M059J (cell line): ENCODE data around the gene WIZ. TPM values are rescaled to one million over a fixed set of nuclear protein-coding genes. Genes with fewer than 3 reads are reported as not detected.

Experiments used
- DNase-seq: peaks from one replicate; pipeline ENCODE4 v3.0.0-alpha.2; 2012; ENCODE audit warnings: low read depth
- total RNA-seq: library from RNA; depleted of rRNA; stranded (reverse); fragments of >200 nt; shearing (Covaris generic); gene quantifications from 2 replicates; pipeline ENCODE4 v1.2.3, GENCODE V29; 2014; rRNA removed

The WIZ gene
- total RNA-seq, 1 experiment from 2014 or later, result 16.9 TPM

DNA sequence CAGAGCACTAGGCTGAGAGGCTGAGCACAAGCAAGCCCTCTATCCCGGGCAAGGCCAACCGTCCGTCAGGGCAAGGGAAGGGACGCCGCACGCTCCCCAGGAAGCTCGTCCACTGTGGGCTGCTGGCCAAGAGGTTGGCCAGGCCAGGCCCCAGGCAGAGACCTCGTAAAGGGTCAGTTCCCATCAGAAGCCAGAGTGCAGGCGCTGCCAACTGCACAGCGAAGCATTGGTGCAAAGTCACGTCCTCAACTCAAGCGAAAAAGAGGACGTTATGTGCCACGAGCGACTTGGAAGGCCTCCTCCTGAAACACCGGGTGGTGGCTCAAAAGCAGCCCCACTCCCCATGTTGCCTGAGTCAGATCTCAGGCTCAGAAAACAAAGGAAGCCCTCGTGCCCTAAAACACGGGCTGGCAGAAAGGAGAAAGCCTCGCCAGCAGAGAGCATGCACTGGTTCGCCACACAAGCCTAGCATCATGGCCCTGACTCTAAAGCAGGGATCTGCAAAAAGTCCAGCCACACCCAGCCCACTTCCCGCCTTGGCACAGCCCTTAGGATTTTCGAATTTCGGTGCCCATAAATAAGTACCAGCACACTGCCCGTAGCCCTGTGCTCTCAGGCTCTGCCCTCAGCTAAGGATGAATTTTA is 74.8 kb downstream of the WIZ start:
- DNase-seq, result no peak

DNA sequence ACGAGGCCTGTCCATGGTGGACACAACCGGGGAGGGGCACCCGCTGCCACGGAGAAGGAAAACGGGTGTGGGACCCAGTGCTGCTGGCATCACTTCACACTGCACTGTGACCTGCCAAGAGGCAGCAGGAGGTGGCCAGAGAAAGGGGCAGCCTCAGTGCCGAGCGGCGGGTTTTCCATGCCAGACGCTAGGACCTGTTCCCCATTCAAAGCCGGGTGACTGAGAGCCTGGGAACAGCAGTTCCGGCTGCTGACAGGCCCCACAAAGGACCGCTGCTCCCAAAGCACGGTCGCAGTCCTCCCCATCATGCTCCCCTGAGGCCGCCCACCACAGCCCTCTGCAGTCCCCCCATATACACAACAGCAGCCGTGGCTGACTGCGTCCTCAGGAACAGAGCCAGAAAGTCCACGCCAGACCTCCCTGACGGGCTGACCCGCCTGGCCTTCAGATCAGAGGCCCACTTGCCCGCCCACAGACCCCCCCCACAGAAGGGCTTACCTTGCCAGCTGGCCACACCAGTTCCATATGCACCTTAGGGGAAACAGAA is 75.6 kb downstream of the WIZ start:
- DNase-seq, result no peak

DNA sequence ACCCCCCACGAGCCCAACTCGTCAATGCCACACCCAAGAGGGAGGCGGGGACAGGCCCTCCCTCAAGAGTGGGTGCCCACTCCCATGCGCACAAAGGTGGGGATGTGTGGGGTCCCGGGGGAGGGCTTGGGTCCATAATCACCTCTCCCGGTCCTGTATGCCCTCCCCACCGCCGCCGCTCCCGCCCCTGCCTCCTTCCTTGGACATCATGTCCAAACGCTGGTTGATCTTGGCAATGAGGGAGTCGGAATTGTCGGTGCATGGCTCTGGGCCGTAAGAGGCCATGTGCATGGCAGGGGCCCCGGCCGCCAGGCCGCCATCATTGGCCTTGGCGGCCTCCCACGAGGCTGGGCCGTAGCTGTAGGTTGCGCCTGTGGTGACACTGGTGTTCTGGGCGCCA is 76.1 kb downstream of the WIZ start:
- no peak for DNase-seq

DNA sequence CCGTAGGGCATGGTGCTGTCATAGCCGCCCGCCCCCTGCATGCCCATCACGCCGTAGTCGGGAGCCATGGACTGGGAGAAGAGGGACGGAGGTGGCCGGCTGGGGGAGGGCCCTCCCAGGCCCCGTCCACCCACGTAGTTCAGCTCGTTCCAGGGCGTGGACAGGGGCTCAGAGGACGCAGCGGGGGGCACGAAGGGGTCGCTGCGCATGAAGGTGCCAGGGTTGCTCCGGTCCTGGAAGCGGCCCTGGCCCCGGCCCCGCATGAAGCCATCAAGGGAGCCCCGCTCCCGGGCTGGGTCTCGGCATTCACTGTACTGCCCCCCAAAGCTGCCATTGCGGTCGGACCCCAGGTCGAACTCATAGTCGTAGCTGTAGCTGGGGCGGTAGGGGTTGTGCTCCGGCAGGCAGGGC is 76.9 kb downstream of the WIZ start:
- DNase-seq, result no peak

DNA sequence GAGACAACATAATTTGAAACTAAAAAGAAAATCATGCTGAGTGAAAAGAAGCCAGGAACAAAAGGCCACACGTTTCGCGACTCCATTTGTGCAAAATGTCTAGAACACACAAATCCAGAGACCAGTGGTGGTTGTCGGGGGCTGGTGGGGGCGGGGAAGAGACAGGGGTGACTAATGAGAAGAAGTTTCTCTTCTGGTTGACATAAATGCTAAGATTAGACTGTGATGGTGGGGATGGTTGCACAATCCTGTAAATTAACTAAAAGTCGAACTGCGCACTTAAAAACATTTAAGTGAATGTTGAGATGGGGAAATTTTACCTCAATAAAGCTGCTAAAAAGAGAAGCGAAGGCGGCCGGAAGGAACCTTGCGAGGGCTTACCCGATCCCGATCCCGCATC is 77.3 kb downstream of the WIZ start:
- DNase-seq, result no peak

DNA sequence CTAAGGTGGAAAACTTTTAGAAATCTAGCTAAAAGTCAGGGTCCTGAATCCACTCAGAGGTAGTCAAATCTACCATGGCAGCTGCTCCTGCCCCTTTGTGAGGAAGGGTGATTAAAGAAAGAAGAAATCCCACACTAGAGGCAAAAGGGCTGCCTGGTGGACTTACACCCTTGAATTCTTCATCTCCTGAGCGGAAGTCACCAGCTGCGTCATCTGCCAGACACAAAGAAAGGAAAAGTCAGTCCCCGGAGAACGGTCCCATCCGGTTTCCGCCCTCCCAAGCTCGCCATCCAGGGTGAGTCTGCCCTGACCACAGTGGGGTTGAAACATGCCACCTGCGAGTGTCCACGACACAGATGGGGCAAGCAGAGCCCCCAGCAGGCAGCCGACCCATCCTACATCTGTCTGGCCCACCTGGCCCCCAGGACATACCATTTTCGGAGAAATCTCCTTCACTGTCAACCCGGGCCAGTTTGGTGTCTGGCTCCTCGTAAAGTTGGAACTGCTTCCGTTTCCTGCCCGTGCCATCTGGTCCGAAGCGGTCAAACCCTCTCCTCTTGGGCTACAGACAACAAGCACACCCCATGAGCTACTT is 77.9 kb downstream of the WIZ start:
- DNase-seq, result no peak

DNA sequence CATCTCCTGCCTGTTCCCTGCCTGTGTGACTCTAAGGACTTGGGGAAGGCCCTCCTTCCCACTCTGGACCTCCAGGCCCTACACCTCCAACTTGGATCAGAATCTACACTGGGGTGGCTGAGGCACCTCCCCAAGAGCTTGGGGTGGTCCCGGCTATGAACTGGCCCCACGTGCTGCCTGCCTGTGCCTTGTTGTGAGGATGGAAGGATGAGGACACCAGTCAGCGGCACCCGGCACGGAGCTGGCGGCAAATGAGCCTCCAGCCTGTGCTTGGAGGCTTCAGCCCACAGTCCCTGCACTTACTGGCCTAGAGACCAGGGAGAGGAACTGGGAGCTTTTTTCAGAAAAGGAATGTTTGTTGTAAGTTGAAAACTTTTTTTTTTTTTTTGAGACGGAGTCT is 78.6 kb downstream of the WIZ start:
- no peak for DNase-seq

Other genes starting within 250 kb of the WIZ start
- gene NOTCH3, start 249.0 kb downstream of the WIZ start, total RNA-seq, result 0.66 and 2.4 TPM in 2 replicates
- not detected in 2 replicates for gene EPHX3, start 217.5 kb downstream of the WIZ start, total RNA-seq
- gene BRD4, start 117.4 kb downstream of the WIZ start, total RNA-seq, result 17.8 and 19.9 TPM in 2 replicates
- 10.1 and 16.4 TPM in 2 replicates for gene AKAP8, start 70.2 kb downstream of the WIZ start, total RNA-seq
- gene AKAP8L, start 31.0 kb downstream of the WIZ start, total RNA-seq, result 59.7 and 63.6 TPM in 2 replicates
- gene RASAL3, start 14.6 kb upstream of the WIZ start, total RNA-seq, result 0.05 TPM in 1 of 2 replicates, not detected in the other
- gene PGLYRP2, start 29.5 kb upstream of the WIZ start, total RNA-seq, result 0.17 TPM in 1 of 2 replicates, not detected in the other
- gene CYP4F22, start 58.6 kb upstream of the WIZ start, total RNA-seq, result not detected in 2 replicates
- not detected in 2 replicates for gene CYP4F8, start 165.3 kb upstream of the WIZ start, total RNA-seq
- 0.15 TPM in 1 of 2 replicates, not detected in the other for gene CYP4F3, start 190.9 kb upstream of the WIZ start, total RNA-seq
- not detected in 2 replicates for gene CYP4F12, start 223.1 kb upstream of the WIZ start, total RNA-seq